Bronchial epithelial cell (primary cell): ENCODE measurements around the gene USP17L26. TPM values are rescaled to one million over a fixed set of nuclear protein-coding genes. Genes with fewer than 3 reads are reported as not detected.
"Not testable (repeated sequence)": the region's sequence is repeated elsewhere in the genome, so short reads cannot be mapped to it uniquely, and the experiment has no call there.

Source experiments
- DNase-seq: peaks from one replicate; pipeline ENCODE4 v3.0.0-alpha.2; 2010; ENCODE audit warnings: low read depth
- FAIRE-seq: peaks from 2 replicates; lab custom pipeline; 2011; peaks lifted over from hg19 to GRCh38; lab: Jason Lieb, UNC
- H3K27me3 ChIP-seq: 2 replicates; pipeline ENCODE4 v1.5.1; 2011; ENCODE audit warnings: low read length; ENCODE audit not compliant: control insufficient read depth, insufficient read depth
- H3K36me3 ChIP-seq: 2 replicates; pipeline ENCODE4 v1.5.1; 2011; ENCODE audit warnings: low read length; ENCODE audit not compliant: control insufficient read depth, insufficient read depth
- H3K4me3 ChIP-seq: 2 replicates; pipeline ENCODE4 v1.5.1; 2011; ENCODE audit warnings: mild to moderate bottlenecking, low read depth, low read length, control low read depth
- total RNA-seq: library from RNA; depleted of rRNA; stranded (reverse); fragments of >200 nt; gene quantifications from 2 replicates; pipeline ENCODE4 v1.2.1, GENCODE V29; 2014

Gene USP17L26
- total RNA-seq = not detected in 2 replicates

- not testable (repeated sequence) for H3K27me3 ChIP-seq, H3K36me3 ChIP-seq, FAIRE-seq, DNase-seq, H3K4me3 ChIP-seq
These were observed at the start of gene USP17L26 for GRCh38 chr4:9334358-9334757. USP17L26 (plus strand) TSS chr4:9334658; CDS start chr4:9334658, 0 bp downstream.

DNA sequence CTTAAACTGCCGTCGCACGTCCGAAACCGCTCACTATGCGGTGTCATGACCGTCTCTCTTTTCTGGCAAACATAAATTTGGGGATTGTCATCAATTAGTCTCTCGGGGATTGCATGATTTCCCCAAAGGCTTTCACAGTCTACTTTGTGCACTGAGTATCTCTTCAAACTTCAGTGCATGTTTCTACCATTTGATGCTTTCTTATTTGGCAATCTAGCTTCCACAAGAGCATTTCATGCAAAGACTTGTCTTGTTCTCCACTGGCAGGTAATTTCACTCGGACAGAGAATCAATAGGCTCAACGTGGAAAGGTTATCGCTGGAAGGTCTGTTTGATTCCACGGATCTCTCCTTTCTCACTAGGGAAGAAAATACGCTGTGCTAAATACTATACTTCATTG is 10.3 kb upstream of the USP17L26 start:
- not testable (repeated sequence) for FAIRE-seq, H3K4me3 ChIP-seq, H3K36me3 ChIP-seq, DNase-seq, H3K27me3 ChIP-seq

GRCh38 chr4:9324865-9325264 is 9.6 kb upstream of the USP17L26 start, which contains the start of gene USP17L24:
USP17L24 (plus strand) TSS chr4:9325165; CDS start chr4:9325165, 0 bp downstream.
- FAIRE-seq, DNase-seq, H3K4me3 ChIP-seq, H3K36me3 ChIP-seq, H3K27me3 ChIP-seq: not testable (repeated sequence)

- not testable (repeated sequence) for DNase-seq, H3K36me3 ChIP-seq, FAIRE-seq, H3K27me3 ChIP-seq, H3K4me3 ChIP-seq
These were observed 4.8 kb upstream of the USP17L26 start, which contains the start of gene USP17L25 for GRCh38 chr4:9329611-9330010. USP17L25 (plus strand) TSS chr4:9329911; CDS start chr4:9329911, 0 bp downstream.

DNA sequence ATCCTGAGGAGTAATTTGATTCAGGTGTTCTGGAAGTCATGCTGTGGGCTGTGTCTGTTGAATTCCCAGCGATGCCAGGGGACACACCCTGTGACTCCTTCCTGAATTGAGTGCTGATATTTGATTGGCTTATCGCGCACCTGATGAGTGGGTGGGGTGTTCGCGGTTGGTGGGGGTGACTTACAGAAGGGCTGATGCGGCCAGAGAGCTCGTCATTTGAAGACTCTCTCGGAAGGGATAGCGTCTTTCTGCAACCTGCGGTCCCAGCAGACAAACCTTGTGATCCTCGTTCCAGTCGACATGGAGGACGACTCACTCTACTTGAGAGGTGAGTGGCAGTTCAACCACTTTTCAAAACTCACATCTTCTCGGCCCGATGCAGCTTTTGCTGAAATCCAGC is 4.6 kb downstream of the USP17L26 start, which contains the start of gene USP17L5:
Gene USP17L5, plus strand, starts transcription at position 301 of the 400 bp plus-strand sequence. Its CDS starts 0 bp downstream, at position 301.
- DNase-seq, H3K4me3 ChIP-seq, H3K36me3 ChIP-seq, FAIRE-seq, H3K27me3 ChIP-seq: not testable (repeated sequence)

GRCh38 chr4:9343848-9344247 is 9.4 kb downstream of the USP17L26 start, which contains the start of gene USP17L27:
USP17L27 (plus strand) TSS chr4:9344148; CDS start chr4:9344148, 0 bp downstream.
- not testable (repeated sequence) for FAIRE-seq, DNase-seq

DNA sequence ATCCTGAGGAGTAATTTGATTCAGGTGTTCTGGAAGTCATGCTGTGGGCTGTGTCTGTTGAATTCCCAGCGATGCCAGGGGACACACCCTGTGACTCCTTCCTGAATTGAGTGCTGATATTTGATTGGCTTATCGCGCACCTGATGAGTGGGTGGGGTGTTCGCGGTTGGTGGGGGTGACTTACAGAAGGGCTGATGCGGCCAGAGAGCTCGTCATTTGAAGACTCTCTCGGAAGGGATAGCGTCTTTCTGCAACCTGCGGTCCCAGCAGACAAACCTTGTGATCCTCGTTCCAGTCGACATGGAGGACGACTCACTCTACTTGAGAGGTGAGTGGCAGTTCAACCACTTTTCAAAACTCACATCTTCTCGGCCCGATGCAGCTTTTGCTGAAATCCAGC is 14.1 kb downstream of the USP17L26 start, which contains the start of gene USP17L28:
Gene USP17L28, plus strand, starts transcription at position 301 of the 400 bp plus-strand sequence. Its CDS starts 0 bp downstream, at position 301.
- not testable (repeated sequence) for DNase-seq, FAIRE-seq, H3K27me3 ChIP-seq, H3K4me3 ChIP-seq, H3K36me3 ChIP-seq

More at GRCh38 chr4:9343848-9344247, 9.4 kb downstream of the USP17L26 start, which contains the start of gene USP17L27:
- not testable (repeated sequence) for H3K36me3 ChIP-seq, H3K27me3 ChIP-seq, H3K4me3 ChIP-seq

DNA sequence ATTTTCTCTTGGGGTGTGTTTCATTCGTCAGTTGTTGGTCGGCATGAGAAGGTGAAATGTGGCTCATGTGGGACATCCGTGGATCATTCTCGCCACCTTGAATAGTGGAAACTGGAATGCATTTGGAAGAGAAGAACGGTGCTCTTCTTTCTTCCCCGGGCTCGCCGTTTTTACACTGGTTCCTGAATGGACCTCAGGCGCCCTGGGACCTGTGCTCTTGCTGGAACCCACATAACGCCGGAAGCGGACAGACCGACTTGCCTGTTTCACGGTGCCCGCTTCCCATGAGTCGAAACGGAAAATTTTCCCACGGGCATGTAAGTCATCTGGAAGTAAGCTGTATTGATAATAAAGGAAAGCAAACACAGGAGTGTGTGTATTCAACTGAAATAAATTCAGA is 16.4 kb downstream of the USP17L26 start:
- not testable (repeated sequence) for H3K4me3 ChIP-seq, DNase-seq, H3K27me3 ChIP-seq, H3K36me3 ChIP-seq, FAIRE-seq

DNA sequence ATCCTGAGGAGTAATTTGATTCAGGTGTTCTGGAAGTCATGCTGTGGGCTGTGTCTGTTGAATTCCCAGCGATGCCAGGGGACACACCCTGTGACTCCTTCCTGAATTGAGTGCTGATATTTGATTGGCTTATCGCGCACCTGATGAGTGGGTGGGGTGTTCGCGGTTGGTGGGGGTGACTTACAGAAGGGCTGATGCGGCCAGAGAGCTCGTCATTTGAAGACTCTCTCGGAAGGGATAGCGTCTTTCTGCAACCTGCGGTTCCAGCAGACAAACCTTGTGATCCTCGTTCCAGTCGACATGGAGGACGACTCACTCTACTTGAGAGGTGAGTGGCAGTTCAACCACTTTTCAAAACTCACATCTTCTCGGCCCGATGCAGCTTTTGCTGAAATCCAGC is 18.9 kb downstream of the USP17L26 start, which contains the start of gene USP17L29:
Gene USP17L29, plus strand, starts transcription at position 301 of the 400 bp plus-strand sequence. Its CDS starts 0 bp downstream, at position 301.
- H3K4me3 ChIP-seq, FAIRE-seq: not testable (repeated sequence)

DNA sequence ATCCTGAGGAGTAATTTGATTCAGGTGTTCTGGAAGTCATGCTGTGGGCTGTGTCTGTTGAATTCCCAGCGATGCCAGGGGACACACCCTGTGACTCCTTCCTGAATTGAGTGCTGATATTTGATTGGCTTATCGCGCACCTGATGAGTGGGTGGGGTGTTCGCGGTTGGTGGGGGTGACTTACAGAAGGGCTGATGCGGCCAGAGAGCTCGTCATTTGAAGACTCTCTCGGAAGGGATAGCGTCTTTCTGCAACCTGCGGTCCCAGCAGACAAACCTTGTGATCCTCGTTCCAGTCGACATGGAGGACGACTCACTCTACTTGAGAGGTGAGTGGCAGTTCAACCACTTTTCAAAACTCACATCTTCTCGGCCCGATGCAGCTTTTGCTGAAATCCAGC is 28.4 kb downstream of the USP17L26 start, which contains the start of gene USP17L30:
Gene USP17L30, plus strand, starts transcription at position 301 of the 400 bp plus-strand sequence. Its CDS starts 0 bp downstream, at position 301.
- FAIRE-seq, DNase-seq, H3K36me3 ChIP-seq, H3K27me3 ChIP-seq, H3K4me3 ChIP-seq: not testable (repeated sequence)

More for the DNA sequence above, 18.9 kb downstream of the USP17L26 start, which contains the start of gene USP17L29:
- DNase-seq, H3K27me3 ChIP-seq, H3K36me3 ChIP-seq: not testable (repeated sequence)

DNA sequence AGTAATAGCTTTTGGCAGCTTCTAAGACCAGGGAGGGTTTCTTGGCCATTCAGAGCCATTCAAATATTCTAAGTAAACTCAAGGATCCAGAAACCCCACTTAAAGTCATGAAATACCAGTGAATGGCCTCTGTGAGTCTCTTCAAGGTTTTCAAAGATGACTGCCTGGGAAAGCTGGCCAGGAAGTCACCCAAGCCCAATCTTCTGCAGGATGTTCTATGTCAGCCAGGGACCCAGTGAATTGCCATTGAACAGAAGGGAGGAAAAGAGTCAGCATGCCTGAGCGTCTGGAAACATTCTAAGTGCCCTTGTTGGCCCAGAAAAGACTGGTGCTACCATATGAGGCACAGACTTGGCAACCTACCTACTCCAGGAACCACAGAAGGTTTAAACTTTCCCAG is 45.4 kb downstream of the USP17L26 start:
- not testable (repeated sequence) for H3K27me3 ChIP-seq, H3K36me3 ChIP-seq, H3K4me3 ChIP-seq, DNase-seq, FAIRE-seq

GRCh38 chr4:9381012-9381534 is 46.6 kb downstream of the USP17L26 start:
- FAIRE-seq, H3K27me3 ChIP-seq, H3K36me3 ChIP-seq, DNase-seq: not testable (repeated sequence)
- H3K4me3 ChIP-seq = peak overlapping the region; percentile 23
